Karpas-422 (cell line): ENCODE results near the gene UQCRC1. TPM values are rescaled to one million over a fixed set of nuclear protein-coding genes. Genes with fewer than 3 reads are reported as not detected.

Source experiments
- DNase-seq: peaks from one replicate; pipeline ENCODE4 v3.0.0-alpha.2; 2015
- H2AFZ ChIP-seq: fragments of 200-600 bp; sonication (generic); 2 replicates; pipeline ENCODE4 v1.6.1; 2014; ENCODE audit warnings: antibody characterized with exemption, low read length, mixed read lengths
- H3K27ac ChIP-seq: fragments of 200-600 bp; sonication (generic); 2 replicates; pipeline ENCODE4 v1.5.1; 2014; ENCODE audit warnings: mild to moderate bottlenecking, low read length, moderate library complexity
- H3K27me3 ChIP-seq: fragments of 200-600 bp; sonication (generic); 2 replicates; pipeline ENCODE4 v1.6.1; 2014; ENCODE audit warnings: low read length, mixed read lengths
- H3K36me3 ChIP-seq: fragments of 200-600 bp; sonication (generic); 2 replicates; pipeline ENCODE4 v1.6.1; 2014; ENCODE audit warnings: low read length, mixed read lengths; ENCODE audit not compliant: insufficient read depth
- H3K4me1 ChIP-seq: fragments of 200-600 bp; sonication (generic); 2 replicates; pipeline ENCODE4 v1.6.1; 2014; ENCODE audit warnings: mild to moderate bottlenecking, low read length, mixed read lengths
- H3K4me2 ChIP-seq: fragments of 200-600 bp; sonication (generic); 2 replicates; pipeline ENCODE4 v1.6.1; 2014; ENCODE audit warnings: low read length, low read depth, mild to moderate bottlenecking; ENCODE audit not compliant: poor library complexity, severe bottlenecking
- H3K4me3 ChIP-seq: fragments of 200-600 bp; sonication (generic); 2 replicates; pipeline ENCODE4 v1.5.1; 2014; ENCODE audit warnings: mild to moderate bottlenecking, antibody characterized with exemption, low read length, mixed read lengths
- H3K79me2 ChIP-seq: fragments of 200-600 bp; sonication (generic); 2 replicates; pipeline ENCODE4 v1.6.1; 2014; ENCODE audit warnings: mild to moderate bottlenecking, low read length, mixed read lengths
- H3K9ac ChIP-seq: fragments of 200-600 bp; sonication (generic); 2 replicates; pipeline ENCODE4 v1.6.0; 2014; ENCODE audit warnings: low read length
- H3K9me2 ChIP-seq: fragments of 200-600 bp; sonication (generic), shearing (Covaris generic); replicated peaks from 2 replicates; pipeline ENCODE4 v1.6.0; 2014; ENCODE audit warnings: mild to moderate bottlenecking, low read length, moderate library complexity; ENCODE audit not compliant: insufficient read depth
- H3K9me3 ChIP-seq: fragments of 300-700, 200-600 bp; sonication (generic); 2 replicates; pipeline ENCODE4 v1.6.1; 2014; ENCODE audit warnings: low read length, mixed read lengths
- H4K20me1 ChIP-seq: fragments of 200-600 bp; sonication (generic); 2 replicates; pipeline ENCODE4 v1.6.1; 2014; ENCODE audit warnings: mild to moderate bottlenecking, antibody characterized with exemption, low read length, low read depth; ENCODE audit not compliant: insufficient read depth
- total RNA-seq: library from RNA; depleted of rRNA; stranded (reverse); fragments of >200 nt; shearing (Covaris generic); gene quantifications from 2 replicates; pipeline ENCODE4 v1.2.3, GENCODE V29; 2014; ENCODE audit warnings: low replicate concordance

UQCRC1 gene
- total RNA-seq, 1 experiment from 2014 or later, result 80.3 TPM

DNA sequence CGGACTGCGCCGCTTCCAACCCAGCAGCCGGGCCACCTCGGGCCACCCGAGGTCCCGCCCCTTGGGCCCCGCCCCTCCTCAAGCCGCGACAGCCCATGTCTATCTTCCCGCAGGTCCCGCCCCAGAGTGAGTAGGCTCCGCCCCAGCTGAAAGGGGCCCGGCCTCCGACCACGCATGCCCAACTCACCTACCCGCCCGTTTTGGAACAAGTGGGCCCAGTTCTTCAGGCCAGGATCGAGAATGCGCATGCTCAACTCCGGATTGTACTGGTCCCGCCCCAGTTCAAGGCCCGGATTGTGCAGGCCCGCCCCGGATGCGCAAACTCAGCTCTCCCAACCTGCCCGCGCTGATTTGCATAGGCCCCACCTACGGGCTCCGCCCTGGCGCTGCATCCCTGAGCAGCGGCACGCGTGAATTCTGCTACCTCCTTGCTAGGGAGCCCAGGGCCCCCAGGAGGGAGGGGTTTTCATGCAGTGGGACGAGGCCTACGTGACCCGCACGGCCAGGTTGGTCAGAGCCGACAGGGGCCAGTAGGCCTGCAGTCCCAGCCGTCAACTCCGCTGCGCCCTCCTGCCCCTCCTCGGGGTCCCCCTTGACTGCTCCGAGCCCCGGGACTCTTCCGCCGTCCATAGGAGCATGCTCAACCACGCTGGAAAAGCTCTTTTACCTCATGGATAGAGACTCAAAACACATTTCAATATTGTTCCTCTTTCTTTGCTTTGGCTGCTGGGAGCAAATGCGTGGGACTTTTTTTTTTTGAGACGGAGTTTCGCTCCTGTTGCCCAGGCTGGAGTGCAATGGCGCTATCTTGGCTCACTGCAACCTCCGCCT lies 52.4 kb downstream of the UQCRC1 start, which contains the start of gene PFKFB4:
Gene PFKFB4, minus strand, starts transcription at position 8 of the 831 bp plus-strand sequence. CDS start 26 bp downstream, outside the sequence.
- Histone ChIP-seq H3K27ac (peak within 1 kb of the TSS; percentile 65), H3K9ac (peak within 1 kb of the TSS; percentile 77), H3K4me3 (peak within 1 kb of the TSS; percentile 74), H2AFZ (peak within 1 kb of the TSS; percentile 77; the same call in 1 of the 2 replicates), H3K36me3 (peaks cover 11% of the 10 kb centered on the region; the same call in 1 of the 2 replicates), H3K9me3 (no peaks in the 10 kb centered on the region), H3K4me1 (peaks cover 53% of the 10 kb centered on the region), H3K9me2 (no peaks in the 10 kb centered on the region), H4K20me1 (no peaks in the 10 kb centered on the region), H3K4me2 (peak within 1 kb of the TSS; percentile 75), H3K27me3 (no peaks in the 10 kb centered on the region), H3K79me2 (peaks cover 24% of the 10 kb centered on the region)
- DNase-seq, result peak; percentile 100

GRCh38 chr3:48555949-48556795 lies 53.3 kb downstream of the UQCRC1 start:
- Histone ChIP-seq H3K36me3 (peaks cover 11% of the 10 kb centered on the region; the same call in 1 of the 2 replicates), H3K9me2 (no peaks in the 10 kb centered on the region), H3K4me1 (peaks cover 53% of the 10 kb centered on the region), H4K20me1 (no peaks in the 10 kb centered on the region), H3K27me3 (no peaks in the 10 kb centered on the region), H3K9ac (peak overlapping the region; percentile 71), H3K4me3 (peak overlapping the region; percentile 74), H3K79me2 (peaks cover 24% of the 10 kb centered on the region), H2AFZ (peak overlapping the region; percentile 63; the same call in 1 of the 2 replicates), H3K27ac (no peak overlapping the region), H3K9me3 (no peaks in the 10 kb centered on the region), H3K4me2 (peak overlapping the region; percentile 75)
- DNase-seq, result no peak

DNA sequence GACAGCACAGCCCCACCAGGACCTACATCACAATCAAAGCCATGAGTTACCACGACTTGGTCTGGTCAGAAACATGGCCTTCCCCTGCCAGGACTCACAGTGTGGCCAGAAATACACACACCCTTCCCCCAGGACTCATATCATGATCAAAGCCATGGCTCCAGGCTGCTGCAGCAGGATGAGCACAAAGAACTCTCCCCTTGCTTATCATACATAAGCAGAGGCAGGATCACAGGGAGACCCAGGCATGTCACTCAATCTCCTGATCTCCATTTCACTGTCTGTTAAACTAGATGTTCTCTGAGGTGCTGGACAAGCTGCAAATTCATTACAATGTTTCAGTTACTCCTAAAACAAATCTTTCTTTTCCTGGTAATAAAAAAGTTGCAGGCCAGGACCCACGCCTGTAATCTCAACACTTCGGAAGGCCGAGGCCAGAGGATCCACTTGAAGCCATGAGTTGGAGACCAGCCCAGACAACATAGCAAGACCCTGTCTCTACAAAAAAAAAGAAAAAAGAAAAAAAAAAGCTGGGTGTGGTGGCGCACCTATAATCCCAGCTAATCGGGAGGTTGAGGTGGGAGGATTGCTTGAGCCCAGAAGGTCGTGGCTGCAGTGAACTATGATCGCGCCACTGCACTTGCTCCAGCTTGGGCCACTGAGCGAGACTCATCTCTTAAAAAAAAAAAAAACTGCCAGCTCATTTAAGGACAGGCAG lies 54.1 kb downstream of the UQCRC1 start:
- Histone ChIP-seq H3K4me1 (peaks cover 46% of the 10 kb centered on the region), H3K27ac (no peak overlapping the region), H3K27me3 (no peaks in the 10 kb centered on the region), H3K36me3 (peaks cover 11% of the 10 kb centered on the region; the same call in 1 of the 2 replicates), H3K4me3 (peak overlapping the region; percentile 74), H3K79me2 (peaks cover 24% of the 10 kb centered on the region), H3K9ac (peak overlapping the region; percentile 71), H3K4me2 (peak overlapping the region; percentile 75), H3K9me2 (no peaks in the 10 kb centered on the region), H2AFZ (no peak overlapping the region), H3K9me3 (no peaks in the 10 kb centered on the region), H4K20me1 (no peaks in the 10 kb centered on the region)
- no peak for DNase-seq

GRCh38 chr3:48553886-48554845 lies 55.3 kb downstream of the UQCRC1 start:
- no peak for DNase-seq
- H3K4me2 ChIP-seq, result peak overlapping the region; percentile 4
- peak overlapping the region; percentile 74; the same call in 1 of the 2 replicates for H3K4me3 ChIP-seq
- H3K27me3 ChIP-seq, result no peaks in the 10 kb centered on the region
- H4K20me1 ChIP-seq, result no peaks in the 10 kb centered on the region
- no peak overlapping the region for H3K27ac ChIP-seq
- H3K4me1 ChIP-seq, result peaks cover 41% of the 10 kb centered on the region
- H3K79me2 ChIP-seq, result peaks cover 24% of the 10 kb centered on the region
- H2AFZ ChIP-seq, result no peak overlapping the region
- H3K36me3 ChIP-seq, result peaks cover 11% of the 10 kb centered on the region; the same call in 1 of the 2 replicates
- peak overlapping the region; percentile 71; the same call in 1 of the 2 replicates for H3K9ac ChIP-seq
- no peaks in the 10 kb centered on the region for H3K9me3 ChIP-seq
- H3K9me2 ChIP-seq, result no peaks in the 10 kb centered on the region

DNA sequence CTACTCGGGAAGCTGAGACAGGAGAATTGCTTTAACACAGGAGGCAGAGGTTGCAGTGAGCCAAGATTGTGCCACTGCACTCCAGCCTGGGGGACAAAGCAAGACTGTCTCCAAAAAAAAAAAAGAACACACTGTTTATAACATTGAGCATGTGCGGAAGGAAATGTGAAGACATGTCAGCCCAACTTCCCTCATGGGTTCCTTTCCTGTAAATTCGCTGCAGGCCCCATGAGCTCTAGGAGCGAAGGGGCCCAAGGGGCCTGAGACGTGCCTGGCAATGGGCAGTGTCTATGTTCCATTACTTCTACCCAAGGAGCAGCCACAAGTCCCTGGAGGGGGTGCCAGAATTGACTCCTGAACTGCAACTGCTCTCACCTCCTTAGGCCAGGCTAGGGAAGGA lies 56.1 kb downstream of the UQCRC1 start:
- Histone ChIP-seq H3K9me3 (no peaks in the 10 kb centered on the region), H3K79me2 (peaks cover 24% of the 10 kb centered on the region)

GRCh38 chr3:48552111-48552951 lies 57.1 kb downstream of the UQCRC1 start:
- Histone ChIP-seq H3K4me1 (peaks cover 26% of the 10 kb centered on the region), H3K36me3 (peaks cover 16% of the 10 kb centered on the region), H3K4me2 (no peak overlapping the region), H4K20me1 (no peaks in the 10 kb centered on the region), H2AFZ (no peak overlapping the region), H3K27ac (no peak overlapping the region), H3K27me3 (no peaks in the 10 kb centered on the region), H3K79me2 (peaks cover 24% of the 10 kb centered on the region), H3K4me3 (no peak overlapping the region), H3K9me3 (no peaks in the 10 kb centered on the region), H3K9me2 (no peaks in the 10 kb centered on the region), H3K9ac (no peak overlapping the region)
- DNase-seq, result no peak

More for the DNA sequence above, 56.1 kb downstream of the UQCRC1 start:
- Histone ChIP-seq H3K4me2 (no peak overlapping the region), H3K27ac (no peak overlapping the region), H3K4me1 (peaks cover 36% of the 10 kb centered on the region), H4K20me1 (no peaks in the 10 kb centered on the region), H3K9me2 (no peaks in the 10 kb centered on the region), H3K27me3 (no peaks in the 10 kb centered on the region), H2AFZ (no peak overlapping the region), H3K9ac (peak overlapping the region; percentile 15; the same call in 1 of the 2 replicates), H3K4me3 (no peak overlapping the region), H3K36me3 (peaks cover 11% of the 10 kb centered on the region; the same call in 1 of the 2 replicates)
- no peak for DNase-seq
